BJ (cell line): ENCODE results near the gene AVEN. TPM values are rescaled to one million over a fixed set of nuclear protein-coding genes. Genes with fewer than 3 reads are reported as not detected.

Experiments
- CTCF ChIA-PET: fragments of 350-600 bp; formaldehyde crosslinking; extraction: SDS; loops from one replicate; lab custom pipeline; 2021; ENCODE audit warnings: antibody characterized with exemption, inconsistent platforms; lab: Yijun Ruan, JAX
- POLR2A ChIA-PET: fragments of 300-600 bp; sonication (Branson Sonifier 250); formaldehyde crosslinking; extraction: SDS; loops from one replicate; lab custom pipeline; 2021; ENCODE audit warnings: antibody characterized with exemption; lab: Charles Lee
- DNase-seq: peaks from one replicate; pipeline ENCODE4 v3.0.0-alpha.2; 2011; ENCODE audit warnings: low read depth
- H3K27me3 ChIP-seq: 2 replicates; pipeline ENCODE4 v1.6.0; 2011; ENCODE audit warnings: low read length; ENCODE audit not compliant: control insufficient read depth, insufficient read depth
- H3K36me3 ChIP-seq: 2 replicates; pipeline ENCODE4 v1.5.1; 2011; ENCODE audit warnings: low read length; ENCODE audit not compliant: control insufficient read depth, insufficient read depth
- H3K4me3 ChIP-seq: 2 replicates; pipeline ENCODE4 v1.5.1; 2011; ENCODE audit warnings: low read depth, mild to moderate bottlenecking, control low read depth, low read length
- CTCF ChIP-seq: IDR thresholded peaks from 2 replicates; pipeline ENCODE4 v1.5.1; 2011; ENCODE audit warnings: low read depth, mild to moderate bottlenecking, control low read depth, inconsistent platforms, low read length, moderate library complexity; ENCODE audit not compliant: insufficient read depth
- polyA plus RNA-seq: library from polyadenylated mRNA; depleted of rRNA; stranded (reverse); fragments of >200 nt; gene quantifications from 2 replicates; pipeline ENCODE4 v1.2.3, GENCODE V29; 2011

AVEN gene
- polyA plus RNA-seq, 1 experiment = 17.6 TPM

GRCh38 chr15:33932734-33933133 lies 106.3 kb downstream of the AVEN start:
- TF ChIP-seq CTCF = no peak
- no peaks in the 10 kb centered on the region for H3K36me3 ChIP-seq
- DNase-seq = no peak
- no peak overlapping the region for H3K4me3 ChIP-seq
- no peaks in the 10 kb centered on the region for H3K27me3 ChIP-seq
- ChIA-PET POLR2A (no interaction called here), CTCF (no interaction called here)

GRCh38 chr15:33926260-33926659 lies 112.7 kb downstream of the AVEN start:
- Histone ChIP-seq H3K27me3 (no peaks in the 10 kb centered on the region), H3K36me3 (no peaks in the 10 kb centered on the region), H3K4me3 (no peak overlapping the region)
- POLR2A ChIA-PET = no interaction called here
- DNase-seq = no peak
- no peak for TF ChIP-seq CTCF
- CTCF ChIA-PET = no interaction called here

GRCh38 chr15:33923446-33923845 lies 115.6 kb downstream of the AVEN start:
- POLR2A ChIA-PET = no interaction called here
- Histone ChIP-seq H3K27me3 (no peaks in the 10 kb centered on the region), H3K4me3 (no peak overlapping the region), H3K36me3 (no peaks in the 10 kb centered on the region)
- no peak for DNase-seq
- CTCF ChIA-PET = no interaction called here
- no peak for TF ChIP-seq CTCF

- no peak for TF ChIP-seq CTCF
- Histone ChIP-seq H3K4me3 (no peak overlapping the region), H3K27me3 (no peaks in the 10 kb centered on the region), H3K36me3 (no peaks in the 10 kb centered on the region)
- DNase-seq = no peak
- CTCF ChIA-PET = interaction anchor here (1.6 kb wide), 1 partner anchor 8 kb away, joined by 3 read pairs; no protein-coding TSS in a partner anchor
- POLR2A ChIA-PET = no interaction called here
Measured at GRCh38 chr15:33915571-33916407, 123.2 kb downstream of the AVEN start.

- no peaks in the 10 kb centered on the region for H3K36me3 ChIP-seq
- CTCF ChIA-PET = no interaction called here
- TF ChIP-seq CTCF = no peak
- POLR2A ChIA-PET = no interaction called here
- DNase-seq = no peak
- no peak overlapping the region for H3K4me3 ChIP-seq
- H3K27me3 ChIP-seq = no peaks in the 10 kb centered on the region
Measured at GRCh38 chr15:33913459-33913858, 125.5 kb downstream of the AVEN start.
